ENCODE results near the gene DCDC2B.

DCDC2B gene

GRCh38 chr1:32223683-32224082 is 14.8 kb downstream of the DCDC2B start:
- Histone ChIP-seq H3K4me1 (ENCODE audit: control insufficient read depth, low read depth, low read length) (peaks cover 5% of the 10 kb centered on the region), H4K8ac (ENCODE audit: low read depth, low read length) (no peak overlapping the region), H3K9ac (ENCODE audit: low read length) (no peak overlapping the region), H3K36me3 (ENCODE audit: control insufficient read depth, insufficient read depth, low read length) (peaks cover 13% of the 10 kb centered on the region), H3K79me2 (ENCODE audit: control insufficient read depth, insufficient read depth, low read length) (peaks cover 16% of the 10 kb centered on the region), H3K79me1 (ENCODE audit: low read length) (peaks cover 17% of the 10 kb centered on the region), H2BK5ac (ENCODE audit: low read length) (no peak overlapping the region), H3K23ac (ENCODE audit: low read length) (no peak overlapping the region), H3K4me3 (ENCODE audit: low read length) (no peak overlapping the region), H3K56ac (ENCODE audit: low read length) (no peak overlapping the region), H3K4ac (ENCODE audit: low read depth, low read length) (no peak overlapping the region), H3K4me2 (ENCODE audit: low read length) (no peak overlapping the region), H2AK5ac (ENCODE audit: low read length) (no peak overlapping the region), H3K27ac (ENCODE audit: low read depth, low read length) (no peak overlapping the region), H2BK15ac (replicated peaks; ENCODE audit: low read depth) (no peak overlapping the region), H3K18ac (ENCODE audit: low read length) (no peak overlapping the region), H3K27me3 (ENCODE audit: insufficient read depth, low read length, poor library complexity) (no peaks in the 10 kb centered on the region), H4K5ac (ENCODE audit: low read length) (no peak overlapping the region), H2BK120ac (ENCODE audit: low read depth, low read length) (no peak overlapping the region)
- DNase-seq = peak; percentile 27
- no CpG with 5 or more reads among the region's 3 CpGs for WGBS (ENCODE audit: extremely low coverage, insufficient coverage, low lambda C conversion rate)

DNA sequence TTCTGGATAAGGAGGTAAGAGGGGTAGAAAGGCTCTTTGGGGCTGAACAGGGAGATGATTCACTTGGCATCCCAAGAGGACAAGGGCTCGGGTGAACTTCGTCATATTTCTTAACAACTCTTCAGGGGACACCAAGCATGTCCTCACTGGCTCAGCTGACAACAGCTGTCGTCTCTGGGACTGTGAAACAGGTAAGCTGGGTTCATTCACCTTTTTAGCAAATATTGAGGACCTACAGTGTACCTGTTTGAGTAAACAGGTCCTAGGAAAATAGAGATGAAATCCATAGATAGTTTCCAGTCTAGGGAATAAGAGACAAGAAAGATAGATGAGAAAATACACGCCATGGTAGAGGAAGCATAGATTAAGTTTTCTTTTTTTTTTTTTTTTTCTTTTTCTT is 15.4 kb downstream of the DCDC2B start:
- Histone ChIP-seq H3K27ac (ENCODE audit: low read depth, low read length) (no peak overlapping the region), H4K5ac (ENCODE audit: low read length) (no peak overlapping the region), H3K4me1 (ENCODE audit: control insufficient read depth, low read depth, low read length) (peaks cover 5% of the 10 kb centered on the region), H4K8ac (ENCODE audit: low read depth, low read length) (no peak overlapping the region), H2BK120ac (ENCODE audit: low read depth, low read length) (no peak overlapping the region), H3K56ac (ENCODE audit: low read length) (no peak overlapping the region), H2BK5ac (ENCODE audit: low read length) (no peak overlapping the region), H2AK5ac (ENCODE audit: low read length) (no peak overlapping the region), H3K36me3 (ENCODE audit: control insufficient read depth, insufficient read depth, low read length) (peaks cover 15% of the 10 kb centered on the region), H3K18ac (ENCODE audit: low read length) (no peak overlapping the region), H3K4me2 (ENCODE audit: low read length) (no peak overlapping the region), H3K23ac (ENCODE audit: low read length) (no peak overlapping the region), H3K79me1 (ENCODE audit: low read length) (peaks cover 17% of the 10 kb centered on the region), H3K4me3 (ENCODE audit: low read length) (no peak overlapping the region), H3K9ac (ENCODE audit: low read length) (no peak overlapping the region), H2BK15ac (replicated peaks; ENCODE audit: low read depth) (no peak overlapping the region), H3K27me3 (ENCODE audit: insufficient read depth, low read length, poor library complexity) (no peaks in the 10 kb centered on the region), H3K4ac (ENCODE audit: low read depth, low read length) (no peak overlapping the region), H3K79me2 (ENCODE audit: control insufficient read depth, insufficient read depth, low read length) (peaks cover 16% of the 10 kb centered on the region)
- no peak for DNase-seq
- no CpG with 5 or more reads among the region's 4 CpGs for WGBS (ENCODE audit: extremely low coverage, insufficient coverage, low lambda C conversion rate)

- Histone ChIP-seq H3K79me2 (ENCODE audit: control insufficient read depth, insufficient read depth, low read length) (peaks cover 4% of the 10 kb centered on the region), H4K5ac (ENCODE audit: low read length) (no peak overlapping the region), H3K4me3 (ENCODE audit: low read length) (no peak overlapping the region), H3K4me2 (ENCODE audit: low read length) (no peak overlapping the region), H3K27ac (ENCODE audit: low read depth, low read length) (no peak overlapping the region), H2BK5ac (ENCODE audit: low read length) (no peak overlapping the region), H3K18ac (ENCODE audit: low read length) (no peak overlapping the region), H3K79me1 (ENCODE audit: low read length) (peaks cover 5% of the 10 kb centered on the region), H2AK5ac (ENCODE audit: low read length) (no peak overlapping the region), H3K36me3 (ENCODE audit: control insufficient read depth, insufficient read depth, low read length) (peaks cover 20% of the 10 kb centered on the region), H2BK120ac (ENCODE audit: low read depth, low read length) (no peak overlapping the region), H3K23ac (ENCODE audit: low read length) (no peak overlapping the region), H3K4me1 (ENCODE audit: control insufficient read depth, low read depth, low read length) (no peaks in the 10 kb centered on the region), H3K56ac (ENCODE audit: low read length) (no peak overlapping the region), H3K9ac (ENCODE audit: low read length) (no peak overlapping the region), H3K27me3 (ENCODE audit: insufficient read depth, low read length, poor library complexity) (no peaks in the 10 kb centered on the region), H4K8ac (ENCODE audit: low read depth, low read length) (no peak overlapping the region), H2BK15ac (replicated peaks; ENCODE audit: low read depth) (no peak overlapping the region), H3K4ac (ENCODE audit: low read depth, low read length) (no peak overlapping the region)
- no CpG with 5 or more reads among the region's 3 CpGs for WGBS (ENCODE audit: extremely low coverage, insufficient coverage, low lambda C conversion rate)
- no peak for DNase-seq
Observed at GRCh38 chr1:32228771-32229170, 19.9 kb downstream of the DCDC2B start.

DNA sequence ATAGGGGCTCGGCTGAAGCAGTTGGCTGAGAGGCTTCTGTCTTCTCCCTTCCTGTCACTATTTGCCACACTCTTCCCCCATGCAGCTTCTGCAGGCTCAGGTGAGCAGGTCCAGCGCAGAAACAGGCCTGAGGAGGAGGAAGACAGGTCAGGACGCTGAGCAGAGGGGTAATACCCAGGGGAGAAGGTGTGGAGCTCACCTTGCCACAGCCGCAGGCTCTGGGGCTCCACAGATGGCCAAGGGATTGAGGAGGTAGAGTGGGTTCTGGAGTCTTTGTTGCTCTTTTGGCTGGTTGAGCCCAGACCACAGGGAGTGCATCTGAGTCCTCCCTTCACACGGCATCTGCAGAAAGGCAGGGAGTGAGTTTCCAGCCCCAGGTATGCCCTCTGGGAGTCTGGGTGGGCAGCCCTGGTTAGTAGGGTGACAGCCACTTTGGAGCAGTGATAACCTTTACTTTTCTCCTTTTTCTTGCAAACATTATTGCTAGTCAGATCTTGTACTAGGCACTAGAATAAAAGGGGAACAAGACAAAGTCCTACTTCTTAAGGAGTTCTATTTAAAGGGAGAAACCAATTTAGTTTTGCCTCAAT is 23.0 kb downstream of the DCDC2B start:
- DNase-seq = no peak
- H3K36me3 ChIP-seq (ENCODE audit: control insufficient read depth, insufficient read depth, low read length) = peaks cover 13% of the 10 kb centered on the region

GRCh38 chr1:32232558-32233304 is 23.8 kb downstream of the DCDC2B start:
- Histone ChIP-seq H3K36me3 (ENCODE audit: control insufficient read depth, insufficient read depth, low read length) (peaks cover 13% of the 10 kb centered on the region), H4K5ac (ENCODE audit: low read length) (no peak overlapping the region), H3K4me1 (ENCODE audit: control insufficient read depth, low read depth, low read length) (no peaks in the 10 kb centered on the region), H2BK5ac (ENCODE audit: low read length) (no peak overlapping the region), H3K4me3 (ENCODE audit: low read length) (no peak overlapping the region), H3K27ac (ENCODE audit: low read depth, low read length) (no peak overlapping the region), H3K4me2 (ENCODE audit: low read length) (no peak overlapping the region), H2BK15ac (replicated peaks; ENCODE audit: low read depth) (no peak overlapping the region), H3K23ac (ENCODE audit: low read length) (no peak overlapping the region), H2AK5ac (ENCODE audit: low read length) (no peak overlapping the region), H3K18ac (ENCODE audit: low read length) (no peak overlapping the region), H4K8ac (ENCODE audit: low read depth, low read length) (no peak overlapping the region), H2BK120ac (ENCODE audit: low read depth, low read length) (no peak overlapping the region), H3K4ac (ENCODE audit: low read depth, low read length) (no peak overlapping the region), H3K9ac (ENCODE audit: low read length) (no peak overlapping the region), H3K27me3 (ENCODE audit: insufficient read depth, low read length, poor library complexity) (no peaks in the 10 kb centered on the region), H3K79me1 (ENCODE audit: low read length) (no peaks in the 10 kb centered on the region), H3K56ac (ENCODE audit: low read length) (no peak overlapping the region), H3K79me2 (ENCODE audit: control insufficient read depth, insufficient read depth, low read length) (no peaks in the 10 kb centered on the region)
- no peak for DNase-seq
- WGBS (ENCODE audit: extremely low coverage, insufficient coverage, low lambda C conversion rate) = no CpG with 5 or more reads among the region's 8 CpGs

More for the DNA sequence above, 23.0 kb downstream of the DCDC2B start:
- Histone ChIP-seq H3K4me1 (ENCODE audit: control insufficient read depth, low read depth, low read length) (no peaks in the 10 kb centered on the region), H3K4me3 (ENCODE audit: low read length) (no peak overlapping the region), H3K4me2 (ENCODE audit: low read length) (no peak overlapping the region), H2BK120ac (ENCODE audit: low read depth, low read length) (no peak overlapping the region), H3K79me1 (ENCODE audit: low read length) (no peaks in the 10 kb centered on the region), H3K18ac (ENCODE audit: low read length) (no peak overlapping the region), H3K23ac (ENCODE audit: low read length) (no peak overlapping the region), H3K27ac (ENCODE audit: low read depth, low read length) (no peak overlapping the region), H4K8ac (ENCODE audit: low read depth, low read length) (no peak overlapping the region), H2AK5ac (ENCODE audit: low read length) (no peak overlapping the region), H3K9ac (ENCODE audit: low read length) (no peak overlapping the region), H3K79me2 (ENCODE audit: control insufficient read depth, insufficient read depth, low read length) (no peaks in the 10 kb centered on the region), H3K27me3 (ENCODE audit: insufficient read depth, low read length, poor library complexity) (no peaks in the 10 kb centered on the region), H3K4ac (ENCODE audit: low read depth, low read length) (no peak overlapping the region), H3K56ac (ENCODE audit: low read length) (no peak overlapping the region), H2BK15ac (replicated peaks; ENCODE audit: low read depth) (no peak overlapping the region), H2BK5ac (ENCODE audit: low read length) (no peak overlapping the region), H4K5ac (ENCODE audit: low read length) (no peak overlapping the region)
- WGBS (ENCODE audit: extremely low coverage, insufficient coverage, low lambda C conversion rate) = no CpG with 5 or more reads among the region's 5 CpGs
